AG04450 (cell line): ENCODE results near the gene RELA. TPM values are rescaled to one million over a fixed set of nuclear protein-coding genes. Genes with fewer than 3 reads are reported as not detected.

ENCODE experiments used
- CTCF ChIA-PET: fragments of 300-600, 350-600 bp; formaldehyde crosslinking; extraction: SDS; loops from one replicate; lab custom pipeline; 2022; ENCODE audit warnings: antibody characterized with exemption, inconsistent platforms; lab: Charles Lee
- POLR2A ChIA-PET: fragments of 350-600 bp; formaldehyde crosslinking; extraction: SDS; loops from one replicate; lab custom pipeline; 2021; ENCODE audit warnings: antibody characterized with exemption, inconsistent platforms; lab: Yijun Ruan, JAX
- DNase-seq: peaks from one replicate; pipeline ENCODE4 v3.0.0-alpha.2; 2011; ENCODE audit warnings: low read depth, low spot score
- H3K27ac ChIP-seq: one replicate; pipeline ENCODE4 v1.5.1; 2012; ENCODE audit warnings: low read depth, low read length, control low read depth
- H3K27me3 ChIP-seq: one replicate; pipeline ENCODE4 v1.6.0; 2012; ENCODE audit warnings: low read length; ENCODE audit not compliant: control insufficient read depth, insufficient read depth
- H3K4me3 ChIP-seq: 2 replicates; pipeline ENCODE4 v1.5.1; 2011; ENCODE audit warnings: mild to moderate bottlenecking, low read depth, low read length, control low read depth
- H3K9me3 ChIP-seq: 2 replicates; pipeline ENCODE4 v1.5.1; 2012; ENCODE audit warnings: low read length; ENCODE audit not compliant: control insufficient read depth, insufficient read depth
- CTCF ChIP-seq: IDR thresholded peaks from 2 replicates; pipeline ENCODE4 v1.5.1; 2011; ENCODE audit warnings: low read depth, low read length, control low read depth, inconsistent platforms
- polyA plus RNA-seq: library from polyadenylated mRNA; depleted of rRNA; stranded (reverse); fragments of >200 nt; gene quantifications from 2 replicates; pipeline ENCODE4 v1.2.3, GENCODE V29; 2011

RELA gene
- polyA plus RNA-seq, 1 experiment, result 23.4 TPM

GRCh38 chr11:65615229-65615949 is 47.3 kb downstream of the RELA start, which contains the start of gene PCNX3:
TSS of gene PCNX3 (plus strand) at chr11:65615776. CDS start at chr11:65616312, 536 bp downstream.
- DNase-seq, result peak; percentile 100
- Histone ChIP-seq H3K27ac (peak within 1 kb of the TSS; percentile 83), H3K27me3 (no peaks in the 10 kb centered on the region), H3K9me3 (no peaks in the 10 kb centered on the region; the same call in 1 of the 2 replicates), H3K4me3 (peak within 1 kb of the TSS; percentile 93)
- TF ChIP-seq CTCF, result no peak
- ChIA-PET POLR2A (interaction anchor here (0.6 to 1.7 kb wide), 28 partner anchors 8 to 703 kb away, joined by 3 to 9 read pairs (median 5); partner anchors contain the start of genes CCDC85B, CFL1, EHBP1L1 and FAM89B), CTCF (interaction anchor here (1.0 to 1.4 kb wide), 4 partner anchors 11 to 203 kb away, joined by 3 to 8 read pairs (median 4); no protein-coding TSS in a partner anchor)

DNA sequence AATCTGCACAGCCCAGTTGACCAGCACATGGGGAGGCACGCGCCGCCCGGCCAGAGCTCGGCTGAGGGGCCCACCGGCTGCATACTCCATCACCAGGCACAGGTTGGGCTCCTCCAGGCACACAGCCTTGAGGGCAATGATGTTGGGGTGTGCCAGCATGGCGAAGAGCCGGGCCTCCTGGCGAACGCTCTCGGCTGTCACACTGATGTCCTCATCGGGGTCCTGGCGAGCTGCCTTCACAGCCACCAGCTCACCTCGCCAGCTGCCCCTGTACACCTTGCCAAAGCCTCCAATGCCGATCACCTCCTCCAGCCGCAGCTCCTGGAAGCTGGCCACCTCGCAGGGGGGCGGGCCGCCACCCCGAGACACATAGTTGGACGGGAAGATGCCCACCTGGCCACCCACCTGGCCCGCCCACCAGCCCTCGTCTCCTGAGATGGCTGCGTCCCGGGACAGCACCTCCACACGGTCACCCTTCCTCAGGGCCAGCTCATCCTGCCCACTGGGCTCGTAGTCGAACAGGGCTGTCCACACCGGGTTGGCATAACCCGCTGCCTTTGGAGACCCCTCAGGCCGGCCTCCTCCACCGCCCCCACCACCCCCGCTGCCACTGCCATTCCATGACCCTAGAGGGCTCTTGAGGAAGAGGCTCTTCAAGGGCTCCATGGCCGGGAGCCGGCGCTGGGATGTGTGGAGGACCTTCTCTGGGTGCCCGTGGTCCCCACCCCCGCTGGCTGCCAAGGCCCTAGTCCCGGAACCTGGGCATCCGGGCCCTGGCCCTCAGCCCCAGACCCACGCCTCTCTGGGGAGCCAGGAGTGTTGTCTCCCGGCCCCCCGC is 49.4 kb downstream of the RELA start:
- no peak for DNase-seq
- peak overlapping the region; percentile 83 for H3K27ac ChIP-seq
- peak overlapping the region; percentile 93 for H3K4me3 ChIP-seq
- ChIA-PET CTCF (interaction anchor here (1.4 kb wide), 2 partner anchors 19 to 72 kb away, joined by 6 to 8 read pairs; no protein-coding TSS in a partner anchor), POLR2A (interaction anchor here (0.6 to 0.9 kb wide), 2 partner anchors 73 to 191 kb away, joined by 3 read pairs; partner anchors contain the start of gene NEAT1)
- no peaks in the 10 kb centered on the region for H3K27me3 ChIP-seq
- TF ChIP-seq CTCF, result no peak
- H3K9me3 ChIP-seq, result no peaks in the 10 kb centered on the region; the same call in 1 of the 2 replicates

GRCh38 chr11:65612691-65613090 is 50.0 kb downstream of the RELA start:
- DNase-seq, result no peak
- peak overlapping the region; percentile 93 for H3K4me3 ChIP-seq
- TF ChIP-seq CTCF, result no peak
- peak overlapping the region; percentile 39 for H3K27ac ChIP-seq
- ChIA-PET CTCF (interaction anchor here (1.4 kb wide), 2 partner anchors 19 to 71 kb away, joined by 6 to 8 read pairs; no protein-coding TSS in a partner anchor), POLR2A (no interaction called here)
- H3K9me3 ChIP-seq, result no peaks in the 10 kb centered on the region; the same call in 1 of the 2 replicates
- H3K27me3 ChIP-seq, result no peaks in the 10 kb centered on the region

GRCh38 chr11:65611758-65612603 is 50.7 kb downstream of the RELA start:
- peak overlapping the region; percentile 93 for H3K4me3 ChIP-seq
- no peak for DNase-seq
- TF ChIP-seq CTCF, result no peak
- peak overlapping the region; percentile 39 for H3K27ac ChIP-seq
- ChIA-PET CTCF (interaction anchor here (1.4 kb wide), 1 partner anchor 18 kb away, joined by 6 read pairs; no protein-coding TSS in a partner anchor), POLR2A (no interaction called here)
- H3K27me3 ChIP-seq, result no peaks in the 10 kb centered on the region
- H3K9me3 ChIP-seq, result no peaks in the 10 kb centered on the region; the same call in 1 of the 2 replicates
